Measurements from ENCODE around the gene COBL. TPM values are rescaled to one million over a fixed set of nuclear protein-coding genes. Genes with fewer than 3 reads are reported as not detected.

The COBL gene
- total and polyA plus RNA-seq, 10 of the 15 experiments (the other 5 are each of a cell fraction or from before 2014, with no cell fraction given) = 0.21 TPM; not detected in 9

DNA sequence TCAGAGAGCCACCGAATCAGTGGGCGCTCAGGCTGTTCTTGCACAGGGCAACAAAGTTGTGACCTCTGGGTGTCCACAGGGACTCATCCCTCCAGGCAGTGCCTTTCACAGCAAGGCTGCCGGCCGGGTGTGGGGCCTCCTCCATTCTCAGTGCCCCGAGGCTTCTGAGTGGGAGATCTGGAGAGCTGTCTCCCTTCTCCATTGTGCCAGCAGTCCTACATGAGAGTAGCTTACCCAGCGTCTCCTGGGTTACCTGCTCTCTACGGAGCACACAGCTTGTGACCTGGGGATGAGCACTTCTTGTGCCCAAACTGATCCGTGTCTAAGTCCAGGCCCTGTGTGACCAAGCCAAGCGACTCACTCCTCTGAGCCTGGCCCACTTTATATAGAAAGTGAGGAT lies 293.1 kb downstream of the COBL start:
- no peaks in the 10 kb centered on the region for H4K20me1 ChIP-seq (ENCODE audit: control insufficient read depth, insufficient read depth)
- no TSS peak for BruUV-seq (replicated peaks)
- RAD21 ChIA-PET (ENCODE audit: unreplicated experiment) = no interaction called here
- H3K36me3 ChIP-seq (ENCODE audit: control insufficient read depth in 2 of 2, insufficient read depth in 2 of 2, low read length in 1 of 2) = no peaks in the 10 kb centered on the region
- DNase-seq (ENCODE audit: low read depth, low spot score) = no peak
- intact Hi-C loops (cut with micrococcal nuclease; ENCODE audit: unreplicated experiment) = no loop called here
- H3K9ac ChIP-seq (ENCODE audit: control insufficient read depth, insufficient read depth, low read length) = no peak overlapping the region
- in situ Hi-C loops (cut with MboI) = no loop called here
- no peaks in the 10 kb centered on the region for H3K9me3 ChIP-seq (replicated peaks; ENCODE audit: control insufficient read depth, insufficient read depth, low read length)
- H3K4me3 ChIP-seq = no peak overlapping the region
- no peak for TF ChIP-seq ZNF217 (IDR thresholded peaks at IDR 0.05)
- TF ChIP-seq FOXM1 (IDR thresholded peaks at IDR 0.05; ENCODE audit: low read depth, low read length) = no peak
- H2AFZ ChIP-seq (ENCODE audit: control insufficient read depth, low read depth, low read length) = no peak overlapping the region
- SMC1A ChIA-PET (ENCODE audit: uncharacterized antibody, unreplicated experiment) = no interaction called here
- ATAC-seq = no peak
- H3K79me2 ChIP-seq (ENCODE audit: control insufficient read depth, insufficient read depth, low read length) = no peaks in the 10 kb centered on the region
- CTCF ChIA-PET = interaction anchor here (1.1 kb wide), 1 partner anchor 23 kb away, joined by 3 read pairs; no protein-coding TSS in a partner anchor
- H3K4me2 ChIP-seq (ENCODE audit: control insufficient read depth, insufficient read depth) = no peak overlapping the region
- no peak for FAIRE-seq
- no peak overlapping the region for H3K27ac ChIP-seq (ENCODE audit: control insufficient read depth, insufficient read depth)
- H3K4me1 ChIP-seq (ENCODE audit: control insufficient read depth, insufficient read depth, low read length) = no peaks in the 10 kb centered on the region
- 23% methylated on average over 9 of the region's 9 CpGs for WGBS (ENCODE audit: insufficient coverage, insufficient replicate concordance, low lambda C conversion rate, missing lambda C conversion rate)
- POLR2A ChIA-PET = no interaction called here
- 0 out of 4 replicates have a peak, but pooled peaks cover 0 to 1% of the 10 kb centered on the region in 2 experiments for H3K27me3 ChIP-seq (replicated peaks in 1 of 2; ENCODE audit: control insufficient read depth in 2 of 2, insufficient read depth in 2 of 2, low read length in 1 of 2)

DNA sequence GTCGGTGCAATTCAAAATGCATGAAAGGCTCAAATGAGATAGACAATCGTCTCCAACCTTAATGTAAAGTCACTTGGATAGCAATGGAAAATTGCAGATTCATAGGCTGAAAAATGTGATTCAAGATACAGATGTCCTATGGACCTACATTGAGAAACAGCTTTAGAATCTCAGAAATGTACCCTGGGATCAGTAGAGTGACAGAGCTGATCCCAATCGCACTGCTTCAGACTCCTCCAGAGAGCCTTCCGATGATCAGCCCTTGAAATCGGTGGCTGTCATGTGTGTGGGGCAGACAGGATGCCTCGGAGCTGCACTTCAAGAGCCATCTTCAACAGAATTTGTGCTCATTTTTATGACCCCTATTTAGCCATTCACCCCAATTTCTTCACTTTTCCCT lies 293.8 kb downstream of the COBL start:
- no TSS peak for BruUV-seq (replicated peaks)
- H3K4me1 ChIP-seq (ENCODE audit: control insufficient read depth, insufficient read depth, low read length) = no peaks in the 10 kb centered on the region
- no peaks in the 10 kb centered on the region for H4K20me1 ChIP-seq (ENCODE audit: control insufficient read depth, insufficient read depth)
- no peak overlapping the region for H3K4me3 ChIP-seq
- DNase-seq (ENCODE audit: low read depth, low spot score) (no peak), ATAC-seq (no peak), FAIRE-seq (no peak)
- 52% methylated on average over 6 of the region's 6 CpGs for WGBS (ENCODE audit: insufficient coverage, insufficient replicate concordance, low lambda C conversion rate, missing lambda C conversion rate)
- in situ Hi-C loops (cut with MboI) (no loop called here), intact Hi-C loops (cut with micrococcal nuclease; ENCODE audit: unreplicated experiment) (no loop called here)
- no peak overlapping the region for H3K4me2 ChIP-seq (ENCODE audit: control insufficient read depth, insufficient read depth)
- H3K36me3 ChIP-seq (ENCODE audit: control insufficient read depth in 2 of 2, insufficient read depth in 2 of 2, low read length in 1 of 2) = no peaks in the 10 kb centered on the region
- H2AFZ ChIP-seq (ENCODE audit: control insufficient read depth, low read depth, low read length) = no peak overlapping the region
- H3K79me2 ChIP-seq (ENCODE audit: control insufficient read depth, insufficient read depth, low read length) = no peaks in the 10 kb centered on the region
- CTCF ChIA-PET = no interaction called here
- no peaks in the 10 kb centered on the region for H3K27me3 ChIP-seq (replicated peaks in 1 of 2; ENCODE audit: control insufficient read depth in 2 of 2, insufficient read depth in 2 of 2, low read length in 1 of 2)
- no peak overlapping the region for H3K27ac ChIP-seq (ENCODE audit: control insufficient read depth, insufficient read depth)
- RAD21 ChIA-PET (ENCODE audit: unreplicated experiment) = no interaction called here
- SMC1A ChIA-PET (ENCODE audit: uncharacterized antibody, unreplicated experiment) = no interaction called here
- no peak overlapping the region for H3K9ac ChIP-seq (ENCODE audit: control insufficient read depth, insufficient read depth, low read length)
- no peak for TF ChIP-seq MYC (IDR thresholded peaks at IDR 0.05; ENCODE audit: insufficient read depth, insufficient read length, insufficient replicate concordance, low read length, severe bottlenecking)
- no peak for TF ChIP-seq HDGF (IDR thresholded peaks at IDR 0.05)
- TF ChIP-seq, protein P1, sequence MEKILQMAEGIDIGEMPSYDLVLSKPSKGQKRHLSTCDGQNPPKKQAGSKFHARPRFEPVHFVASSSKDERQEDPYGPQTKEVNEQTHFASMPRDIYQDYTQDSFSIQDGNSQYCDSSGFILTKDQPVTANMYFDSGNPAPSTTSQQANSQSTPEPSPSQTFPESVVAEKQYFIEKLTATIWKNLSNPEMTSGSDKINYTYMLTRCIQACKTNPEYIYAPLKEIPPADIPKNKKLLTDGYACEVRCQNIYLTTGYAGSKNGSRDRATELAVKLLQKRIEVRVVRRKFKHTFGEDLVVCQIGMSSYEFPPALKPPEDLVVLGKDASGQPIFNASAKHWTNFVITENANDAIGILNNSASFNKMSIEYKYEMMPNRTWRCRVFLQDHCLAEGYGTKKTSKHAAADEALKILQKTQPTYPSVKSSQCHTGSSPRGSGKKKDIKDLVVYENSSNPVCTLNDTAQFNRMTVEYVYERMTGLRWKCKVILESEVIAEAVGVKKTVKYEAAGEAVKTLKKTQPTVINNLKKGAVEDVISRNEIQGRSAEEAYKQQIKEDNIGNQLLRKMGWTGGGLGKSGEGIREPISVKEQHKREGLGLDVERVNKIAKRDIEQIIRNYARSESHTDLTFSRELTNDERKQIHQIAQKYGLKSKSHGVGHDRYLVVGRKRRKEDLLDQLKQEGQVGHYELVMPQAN (conservative IDR thresholded peaks at IDR 0.05) = no peak
- TF ChIP-seq RELA (IDR thresholded peaks at IDR 0.05; ENCODE audit: borderline replicate concordance, partially characterized antibody) = no peak
- no peak for TF ChIP-seq FOXM1 (IDR thresholded peaks at IDR 0.05; ENCODE audit: low read depth, low read length)
- TF ChIP-seq, protein P2, sequence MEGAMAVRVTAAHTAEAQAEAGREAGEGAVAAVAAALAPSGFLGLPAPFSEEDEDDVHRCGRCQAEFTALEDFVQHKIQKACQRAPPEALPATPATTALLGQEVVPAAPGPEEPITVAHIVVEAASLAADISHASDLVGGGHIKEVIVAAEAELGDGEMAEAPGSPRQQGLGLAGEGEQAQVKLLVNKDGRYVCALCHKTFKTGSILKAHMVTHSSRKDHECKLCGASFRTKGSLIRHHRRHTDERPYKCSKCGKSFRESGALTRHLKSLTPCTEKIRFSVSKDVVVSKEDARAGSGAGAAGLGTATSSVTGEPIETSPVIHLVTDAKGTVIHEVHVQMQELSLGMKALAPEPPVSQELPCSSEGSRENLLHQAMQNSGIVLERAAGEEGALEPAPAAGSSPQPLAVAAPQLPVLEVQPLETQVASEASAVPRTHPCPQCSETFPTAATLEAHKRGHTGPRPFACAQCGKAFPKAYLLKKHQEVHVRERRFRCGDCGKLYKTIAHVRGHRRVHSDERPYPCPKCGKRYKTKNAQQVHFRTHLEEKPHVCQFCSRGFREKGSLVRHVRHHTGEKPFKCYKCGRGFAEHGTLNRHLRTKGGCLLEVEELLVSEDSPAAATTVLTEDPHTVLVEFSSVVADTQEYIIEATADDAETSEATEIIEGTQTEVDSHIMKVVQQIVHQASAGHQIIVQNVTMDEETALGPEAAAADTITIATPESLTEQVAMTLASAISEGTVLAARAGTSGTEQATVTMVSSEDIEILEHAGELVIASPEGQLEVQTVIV (IDR thresholded peaks at IDR 0.05; ENCODE audit: borderline replicate concordance, partially characterized antibody) = no peak
- TF ChIP-seq LARP7 (IDR thresholded peaks at IDR 0.05) = no peak
- no peaks in the 10 kb centered on the region; the same call in 2 of the 3 replicates for H3K9me3 ChIP-seq (replicated peaks; ENCODE audit: control insufficient read depth, insufficient read depth, low read length)
- POLR2A ChIA-PET = no interaction called here

All from GM12878 (cell line).